ENCODE data around the gene TSHZ1.
"Not testable (repeated sequence)": the region's sequence is repeated elsewhere in the genome, so short reads cannot be mapped to it uniquely, and the experiment has no call there.

TSHZ1 gene

DNA sequence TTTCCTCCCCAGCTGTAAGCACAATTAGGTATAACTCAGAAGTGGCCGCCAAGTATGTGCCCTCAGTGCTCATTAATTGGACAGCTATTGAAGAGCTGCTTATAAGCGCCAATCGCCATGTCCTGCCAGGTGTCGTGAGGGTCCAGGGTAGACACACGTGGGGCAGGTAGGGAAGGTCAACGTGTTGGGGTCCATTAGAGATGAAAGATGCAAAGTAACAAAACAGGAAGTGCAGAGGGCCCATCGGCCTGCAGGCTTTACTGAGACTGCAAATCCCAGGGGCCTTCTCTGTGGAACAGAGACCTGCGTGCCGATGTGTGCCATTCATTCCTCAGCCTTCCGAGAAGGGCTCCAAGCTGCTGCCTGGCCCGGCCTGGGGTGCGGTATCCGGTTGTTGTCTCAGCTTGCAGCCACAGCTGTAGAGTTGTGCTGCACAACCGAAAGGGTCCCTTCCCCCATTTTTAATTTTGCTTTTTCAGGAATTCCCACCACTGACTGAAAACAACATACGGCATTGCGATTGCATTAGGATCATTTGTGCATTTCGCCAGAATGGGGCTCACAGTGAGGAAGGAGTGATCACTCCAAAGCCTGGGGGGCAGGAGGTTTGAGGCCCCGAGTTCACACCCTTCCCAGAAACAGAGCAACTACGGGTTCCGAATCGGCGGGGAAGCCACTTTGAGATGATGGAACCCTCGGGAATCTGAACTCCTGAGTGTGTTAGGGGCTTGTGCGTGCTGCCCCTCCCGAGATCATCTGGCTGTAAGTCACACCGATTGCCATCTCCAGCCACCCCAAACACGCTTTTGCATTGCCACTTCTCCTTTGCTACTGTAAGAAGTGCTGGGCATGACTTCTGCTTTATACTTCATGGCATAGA lies 94.3 kb downstream of the TSHZ1 start:
- H3K4me3 ChIP-seq (ENCODE audit: low read depth, low read length): no peak overlapping the region

DNA sequence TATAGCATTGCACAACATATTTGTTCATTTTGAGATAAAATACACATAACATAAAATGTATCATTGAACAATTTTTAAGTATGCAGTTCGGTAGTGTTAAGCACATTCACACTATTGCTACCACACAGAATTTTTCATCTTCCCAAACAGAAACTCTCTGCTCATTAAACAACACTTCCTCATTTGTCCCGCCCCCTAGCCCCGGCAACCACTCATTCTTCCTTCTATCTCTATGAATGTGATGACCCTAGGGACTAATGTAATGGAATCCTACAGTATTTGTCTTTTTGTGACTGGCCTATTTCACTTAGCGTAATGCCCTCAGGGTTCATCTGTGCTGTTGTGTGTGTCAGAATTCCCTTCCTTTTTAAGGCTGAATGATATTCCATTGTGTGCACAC lies 95.4 kb downstream of the TSHZ1 start:
- no peak overlapping the region for H3K4me3 ChIP-seq (ENCODE audit: low read depth, low read length)

DNA sequence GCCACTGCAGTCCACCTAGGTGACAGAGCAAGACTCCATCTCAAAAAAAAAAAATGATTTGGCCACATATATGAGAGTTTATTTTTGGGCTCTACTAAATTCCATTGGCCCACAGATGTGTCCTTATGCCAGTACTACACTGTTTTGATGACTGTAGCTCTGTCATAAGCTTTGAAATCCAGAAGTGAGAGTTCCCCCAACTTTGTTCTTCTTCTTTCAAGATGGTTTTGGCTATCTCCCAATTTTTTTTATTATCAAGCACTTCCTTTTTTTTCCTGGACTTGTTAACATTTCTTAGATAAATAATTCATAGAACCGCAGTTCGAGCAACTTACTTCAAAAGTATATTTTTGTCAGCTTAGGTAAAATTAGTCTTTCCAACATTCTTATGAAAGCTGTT lies 96.9 kb downstream of the TSHZ1 start:
- no peak overlapping the region for H3K4me3 ChIP-seq (ENCODE audit: low read depth, low read length)

DNA sequence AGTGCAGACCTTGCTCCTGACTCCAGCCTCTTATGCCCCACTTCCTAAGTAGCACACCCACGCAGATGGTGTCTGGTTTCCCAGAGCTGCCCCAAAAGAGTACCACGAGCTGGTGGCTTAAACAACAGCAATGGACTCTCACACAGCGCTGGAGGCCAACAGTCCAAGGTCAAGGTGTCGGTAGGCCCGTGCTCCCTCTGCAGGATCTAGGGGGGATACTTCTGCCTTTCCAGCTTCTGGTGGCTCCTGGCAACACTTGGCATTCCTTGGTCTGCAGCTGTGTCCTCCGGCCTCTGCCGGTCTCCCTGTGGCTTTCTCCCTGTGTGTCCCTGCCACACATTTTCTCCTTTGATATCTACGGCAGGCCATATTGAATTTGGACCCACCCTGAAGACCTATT lies 99.0 kb downstream of the TSHZ1 start:
- H3K4me3 ChIP-seq (ENCODE audit: low read depth, low read length): no peak overlapping the region

DNA sequence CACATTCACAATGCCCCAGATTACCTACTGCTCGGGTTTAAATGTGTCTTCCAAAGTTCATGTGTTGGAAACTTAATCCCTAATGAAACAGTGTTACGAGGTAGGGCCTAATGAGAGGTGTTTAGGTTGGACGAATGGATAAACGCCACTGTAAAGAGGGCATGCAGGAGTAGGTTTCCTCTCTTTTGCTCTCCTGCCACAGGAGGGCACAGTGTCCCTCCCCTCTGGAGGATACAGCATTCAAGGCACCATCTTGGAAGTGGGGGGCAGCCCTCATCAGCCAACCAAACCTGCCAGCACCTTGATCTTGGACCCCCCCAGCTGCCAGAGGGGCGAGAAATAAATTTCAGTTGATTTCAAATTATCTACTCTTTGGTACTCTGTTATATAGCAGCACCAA lies 103.5 kb downstream of the TSHZ1 start:
- no peak overlapping the region for H3K4me3 ChIP-seq (ENCODE audit: low read depth, low read length)

DNA sequence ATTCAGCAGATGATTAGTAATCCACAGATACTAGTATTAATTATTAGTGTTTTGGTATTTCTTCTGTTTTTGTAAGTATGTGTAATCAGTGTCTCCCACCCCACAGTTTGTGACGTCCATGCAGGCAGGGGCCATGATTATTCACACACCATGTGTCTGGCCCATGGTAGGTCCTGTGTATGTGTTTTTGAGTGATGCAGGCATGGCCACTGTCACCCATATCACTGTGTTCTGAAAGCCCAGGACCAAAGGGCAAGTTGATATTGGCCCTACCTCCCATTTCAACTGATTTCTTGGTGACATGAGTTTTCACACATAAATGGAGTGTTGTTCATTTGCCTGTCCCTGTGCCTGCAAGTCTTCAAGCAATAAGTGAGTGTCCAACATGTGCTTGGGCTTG lies 104.0 kb downstream of the TSHZ1 start:
- no peak overlapping the region for H3K4me3 ChIP-seq (ENCODE audit: low read depth, low read length)

DNA sequence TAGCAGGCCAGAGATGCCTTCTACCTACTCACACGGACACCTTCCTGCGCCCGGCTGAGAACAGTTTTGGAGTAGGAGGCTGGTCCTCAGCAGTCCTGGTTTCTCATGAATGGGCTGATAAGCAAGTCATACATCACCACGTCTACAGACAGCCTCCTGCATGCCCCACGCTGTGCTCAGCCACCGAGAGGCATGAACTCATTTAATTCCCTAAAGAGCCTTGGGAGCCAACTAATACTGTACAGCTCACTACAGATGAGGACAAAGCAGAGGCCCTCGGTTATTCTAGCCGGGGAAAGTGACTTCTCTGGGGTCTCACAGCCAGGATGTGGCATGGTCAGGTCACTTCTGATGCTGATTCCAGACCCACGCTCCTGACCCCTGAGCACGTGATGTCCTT lies 105.6 kb downstream of the TSHZ1 start:
- H3K4me3 ChIP-seq (ENCODE audit: low read depth, low read length): no peak overlapping the region

DNA sequence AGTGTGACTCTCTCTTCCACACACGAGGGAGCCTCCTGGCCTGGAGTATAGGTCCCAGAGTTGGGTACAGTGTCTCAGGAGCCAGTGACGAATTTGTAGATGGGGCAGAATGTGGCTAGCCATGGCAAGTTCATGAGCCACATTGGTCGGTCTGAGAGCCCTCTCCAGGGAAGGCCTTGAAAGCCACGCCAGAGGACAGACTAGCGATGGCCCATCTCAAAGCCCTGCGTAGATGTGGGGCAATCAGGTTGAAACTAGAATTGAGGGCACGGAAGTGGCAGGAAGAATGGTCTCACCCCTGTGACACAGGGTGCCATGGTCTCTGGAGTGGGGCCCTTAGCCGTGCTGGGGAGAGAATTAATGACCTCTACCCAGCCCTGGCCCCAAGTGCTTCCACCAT lies 106.2 kb downstream of the TSHZ1 start:
- no peak overlapping the region for H3K4me3 ChIP-seq (ENCODE audit: low read depth, low read length)

DNA sequence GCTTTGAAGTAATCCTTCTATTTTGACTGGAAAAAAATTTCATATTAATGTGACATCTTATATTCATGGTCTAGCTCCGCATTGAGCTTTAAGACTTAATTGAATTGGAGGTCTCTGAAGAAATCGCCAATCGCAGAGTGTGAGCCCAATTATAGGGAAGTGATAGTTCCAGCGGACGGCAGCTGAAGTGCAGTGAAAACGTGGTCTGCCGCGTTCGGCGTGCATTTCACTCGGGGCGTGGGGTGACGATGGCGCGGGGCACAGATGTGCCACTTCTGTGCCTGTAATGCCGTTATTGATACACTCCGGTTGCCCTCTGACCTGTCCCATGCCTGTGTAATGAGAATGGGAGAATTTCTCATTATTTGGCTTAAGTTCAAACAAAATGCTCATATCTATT lies 106.7 kb downstream of the TSHZ1 start:
- no peak overlapping the region for H3K4me3 ChIP-seq (ENCODE audit: low read depth, low read length)

DNA sequence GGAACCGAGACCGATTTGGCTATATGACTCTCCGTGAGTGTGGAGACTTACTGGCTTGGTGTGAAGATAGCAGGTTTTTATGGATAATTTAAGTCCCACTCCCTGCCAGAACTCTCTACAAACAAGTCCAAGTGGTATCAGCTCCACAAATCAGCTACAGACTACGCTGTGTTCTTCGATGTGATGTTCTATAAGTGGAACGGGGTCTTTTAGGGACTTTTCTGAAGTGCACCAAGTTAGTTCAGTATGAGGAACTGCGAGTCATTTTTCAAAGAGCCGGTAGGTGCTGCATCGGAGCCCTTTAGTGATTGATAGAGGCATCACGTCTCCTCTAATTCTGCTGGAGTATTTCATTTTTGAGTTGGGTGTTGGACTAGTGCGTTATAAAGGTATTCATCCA lies 107.1 kb downstream of the TSHZ1 start:
- no peak overlapping the region for H3K4me3 ChIP-seq (ENCODE audit: low read depth, low read length)

DNA sequence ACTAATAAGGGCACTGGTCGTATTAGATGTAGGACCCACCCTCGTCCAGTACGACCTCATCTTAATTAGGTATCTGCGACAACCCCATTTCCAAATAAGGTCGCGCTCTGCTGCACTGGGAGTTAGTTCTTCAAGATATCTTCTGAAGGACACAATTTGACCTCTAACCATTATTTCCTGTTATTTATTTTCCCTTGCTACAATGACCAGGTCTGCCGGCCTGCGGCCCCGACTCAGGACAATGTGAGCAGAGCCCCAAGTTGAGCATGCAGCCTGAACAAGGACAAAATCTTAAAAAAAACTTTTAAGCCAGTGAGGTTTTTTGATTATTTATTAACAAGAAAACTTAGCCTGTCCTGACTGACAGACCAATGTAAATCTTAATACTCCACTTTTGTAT lies 109.3 kb downstream of the TSHZ1 start:
- no peak overlapping the region for H3K4me3 ChIP-seq (ENCODE audit: low read depth, low read length)

DNA sequence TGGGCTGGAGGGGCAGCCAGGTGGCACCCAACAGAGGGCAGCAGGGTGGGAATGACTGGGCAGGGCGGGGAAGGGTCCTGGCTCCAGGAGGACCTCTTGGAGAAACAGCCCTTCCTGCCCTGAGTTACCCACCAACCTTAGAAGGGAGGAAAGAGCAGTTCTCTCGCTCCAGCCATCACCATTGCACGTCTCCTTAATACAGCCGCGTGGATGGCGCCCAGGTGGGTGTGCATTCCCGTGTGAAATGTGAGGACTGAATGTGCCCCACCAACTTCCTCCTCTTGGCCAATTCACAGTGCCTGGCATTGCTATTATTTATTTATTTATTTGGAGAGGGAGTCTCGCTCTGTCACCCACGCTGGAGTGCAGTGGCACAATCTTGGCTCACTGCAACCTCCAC lies 109.9 kb downstream of the TSHZ1 start:
- no peak overlapping the region for H3K4me3 ChIP-seq (ENCODE audit: low read depth, low read length)

DNA sequence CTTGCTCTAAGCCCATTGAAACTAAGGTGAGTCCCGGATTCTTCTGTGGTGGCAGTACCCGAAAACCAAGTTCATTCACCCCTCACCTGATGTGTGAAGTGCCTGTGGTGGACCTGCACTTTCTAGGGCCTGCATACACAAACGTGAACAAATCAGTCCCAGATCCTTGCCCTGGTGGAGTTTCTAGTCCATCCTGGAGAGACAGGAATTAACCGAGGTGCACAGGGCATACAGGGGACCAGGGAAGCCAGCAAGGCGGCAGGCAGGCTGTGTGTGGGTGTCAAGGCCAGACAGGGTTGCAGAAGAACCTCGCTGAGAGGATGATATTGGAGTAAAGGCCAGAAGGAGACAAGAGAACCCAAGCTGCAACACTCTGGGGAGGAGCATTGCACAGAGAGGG lies 110.8 kb downstream of the TSHZ1 start:
- H3K4me3 ChIP-seq (ENCODE audit: low read depth, low read length): no peak overlapping the region

DNA sequence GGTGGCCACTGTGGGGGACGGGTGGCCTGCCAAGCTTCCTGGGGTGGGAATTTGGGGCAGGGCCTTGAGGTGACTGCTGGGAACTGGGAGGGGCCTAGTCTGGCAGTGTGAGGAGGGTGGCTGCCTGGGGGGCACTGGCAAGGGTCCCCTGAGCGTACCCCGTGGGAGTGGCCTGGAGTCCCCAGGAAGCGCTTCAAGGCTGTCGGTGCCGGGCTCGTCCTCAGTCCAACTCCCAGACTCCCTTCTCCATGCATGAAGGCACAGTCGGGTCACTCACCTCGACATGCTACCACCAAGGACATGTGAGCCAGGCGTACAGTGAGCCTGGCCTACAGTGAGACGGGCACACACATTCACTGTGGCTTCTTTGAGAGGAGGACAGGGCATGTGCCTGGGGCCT lies 111.6 kb downstream of the TSHZ1 start:
- H3K4me3 ChIP-seq (ENCODE audit: low read depth, low read length): no peak overlapping the region

DNA sequence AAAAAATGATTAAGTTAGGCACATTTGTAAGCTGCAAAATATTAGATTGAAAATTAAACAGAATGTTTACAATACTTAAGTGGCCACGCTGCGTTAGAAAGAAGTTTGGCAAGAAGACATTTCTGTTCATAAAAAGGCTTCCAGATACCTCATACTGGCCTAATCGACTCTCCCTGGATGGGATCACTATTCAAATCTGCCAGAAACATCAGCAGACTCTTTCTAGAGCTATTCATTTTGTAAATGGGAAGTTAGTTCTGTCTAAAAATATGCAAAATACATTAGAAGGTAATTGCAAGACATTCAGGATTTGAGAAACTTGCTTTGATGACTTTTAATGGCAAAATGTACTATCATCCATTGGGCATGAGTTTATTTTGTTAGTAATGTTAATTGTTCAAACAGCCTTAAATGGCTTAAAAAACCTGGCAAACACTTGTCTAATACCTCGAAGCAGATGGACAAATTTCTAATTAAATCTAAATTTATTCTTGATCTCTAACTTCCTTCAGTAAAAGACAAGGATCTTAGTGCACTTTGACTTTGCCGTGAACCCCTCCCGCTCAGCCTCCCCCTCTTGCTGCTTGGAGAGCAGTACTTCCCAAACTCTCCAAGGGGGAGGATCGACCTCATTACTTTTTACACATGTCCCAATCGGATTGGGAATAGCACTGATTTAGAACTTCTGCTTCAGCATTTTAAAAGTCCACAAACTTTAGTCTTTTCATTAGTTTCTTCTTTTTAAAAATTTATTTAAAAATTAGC lies 113.4 kb downstream of the TSHZ1 start:
- H3K4me3 ChIP-seq (ENCODE audit: low read depth, low read length): no peak overlapping the region

DNA sequence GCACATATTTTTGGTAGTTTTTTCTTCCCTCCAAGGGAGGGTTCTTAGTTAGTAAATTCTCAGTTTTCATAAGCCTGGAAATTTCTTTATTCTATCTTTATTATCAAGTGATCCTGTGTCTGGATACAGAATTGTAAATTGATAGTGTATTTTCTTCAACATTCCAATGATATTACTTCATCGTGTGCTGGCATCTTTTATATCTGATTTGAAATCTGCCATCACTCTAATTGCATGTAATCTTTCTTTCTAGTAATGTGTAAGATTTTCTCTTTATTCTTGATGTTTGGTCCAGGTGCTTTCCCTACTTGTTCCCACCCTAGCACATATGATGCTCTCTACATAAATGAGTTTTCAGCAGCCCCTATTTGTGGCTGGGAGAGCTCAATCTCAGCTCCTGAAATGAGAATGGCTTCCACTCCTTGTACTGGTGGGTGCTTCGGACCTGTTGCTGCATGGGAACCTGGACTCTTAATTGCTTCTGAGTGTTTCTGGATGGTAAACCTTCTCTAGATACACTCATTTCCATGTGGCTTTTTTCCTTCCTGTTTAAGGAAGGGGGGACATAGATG lies 114.2 kb downstream of the TSHZ1 start:
- H3K4me3 ChIP-seq (ENCODE audit: low read depth, low read length): no peak overlapping the region

DNA sequence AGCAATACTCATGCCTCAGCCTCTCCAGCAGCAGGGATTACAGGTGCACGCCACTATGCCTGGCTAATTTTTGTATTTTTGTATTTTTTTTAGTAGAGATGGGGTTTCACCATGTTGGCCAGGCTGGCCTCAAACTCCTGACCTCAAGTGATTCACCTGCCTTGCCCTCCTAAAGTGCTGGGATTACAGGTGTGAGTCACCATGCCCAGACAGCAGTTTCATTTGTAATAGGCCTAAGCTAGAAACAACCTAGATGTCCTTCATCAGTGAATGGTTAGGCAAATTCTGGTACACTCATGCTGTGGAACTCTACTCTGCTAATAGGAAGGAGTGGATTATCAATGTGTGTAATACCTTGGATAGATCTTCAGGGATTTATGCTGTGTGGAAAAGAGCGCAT lies 119.2 kb downstream of the TSHZ1 start:
- H3K4me3 ChIP-seq (ENCODE audit: low read depth, low read length): not testable (repeated sequence)

DNA sequence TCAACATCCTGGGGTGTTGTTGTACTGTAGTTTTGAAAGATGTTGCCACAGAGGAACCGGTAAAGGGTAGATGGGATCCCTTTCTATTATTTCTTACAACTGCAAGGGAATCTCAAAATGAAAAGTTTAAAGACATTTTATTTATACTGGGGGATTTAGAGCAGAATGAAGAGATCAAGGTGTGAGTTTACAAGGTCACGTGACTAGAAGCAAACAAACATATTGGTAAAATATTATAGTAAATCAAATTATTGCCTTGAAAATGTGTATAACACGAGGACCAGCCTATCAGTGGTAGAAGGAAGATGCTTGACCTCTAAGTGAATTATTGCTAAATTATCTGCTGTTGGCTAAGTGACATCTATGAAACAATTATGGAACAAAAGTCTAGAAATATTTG lies 119.7 kb downstream of the TSHZ1 start:
- H3K4me3 ChIP-seq (ENCODE audit: low read depth, low read length): no peak overlapping the region

DNA sequence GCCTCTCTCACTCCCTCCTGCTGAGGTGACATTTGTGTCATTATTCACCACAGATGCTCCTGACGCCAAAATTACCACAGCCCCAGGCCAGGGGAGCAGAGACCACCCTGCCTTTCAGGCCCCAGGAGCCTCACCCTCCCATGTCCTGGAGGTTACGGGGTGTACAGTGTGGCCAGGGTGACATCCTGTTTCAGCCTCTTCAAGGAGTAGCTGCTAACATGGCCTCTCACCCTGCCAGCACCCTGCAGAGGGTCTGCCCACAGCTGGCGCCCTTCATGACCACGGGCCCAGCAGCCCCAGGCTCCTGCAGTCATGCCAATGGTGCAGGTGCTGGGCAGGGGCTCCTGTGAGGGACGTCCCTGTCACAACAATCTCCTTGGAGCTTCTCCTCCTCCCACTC lies 124.3 kb downstream of the TSHZ1 start:
- no peak overlapping the region for H3K4me3 ChIP-seq (ENCODE audit: low read depth, low read length)

DNA sequence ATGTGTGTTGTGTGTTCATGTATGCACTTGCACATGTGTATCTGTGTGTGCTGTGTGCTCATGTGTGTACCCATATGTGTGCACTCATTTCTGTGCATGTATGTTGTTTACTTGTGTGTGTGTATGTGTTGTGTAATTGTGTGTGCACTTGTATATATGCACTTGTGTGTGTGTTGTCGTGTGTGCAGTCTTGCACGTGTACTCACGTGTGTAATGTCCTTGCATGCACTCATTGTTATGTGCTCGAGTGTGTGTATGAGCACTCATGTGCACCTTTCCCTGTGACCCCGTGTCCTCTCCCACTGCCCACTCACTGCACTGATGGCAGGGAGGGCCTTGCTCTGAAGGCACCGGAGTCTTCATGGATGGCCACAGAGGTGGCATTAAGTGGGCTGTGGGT lies 124.9 kb downstream of the TSHZ1 start:
- no peak overlapping the region for H3K4me3 ChIP-seq (ENCODE audit: low read depth, low read length)

DNA sequence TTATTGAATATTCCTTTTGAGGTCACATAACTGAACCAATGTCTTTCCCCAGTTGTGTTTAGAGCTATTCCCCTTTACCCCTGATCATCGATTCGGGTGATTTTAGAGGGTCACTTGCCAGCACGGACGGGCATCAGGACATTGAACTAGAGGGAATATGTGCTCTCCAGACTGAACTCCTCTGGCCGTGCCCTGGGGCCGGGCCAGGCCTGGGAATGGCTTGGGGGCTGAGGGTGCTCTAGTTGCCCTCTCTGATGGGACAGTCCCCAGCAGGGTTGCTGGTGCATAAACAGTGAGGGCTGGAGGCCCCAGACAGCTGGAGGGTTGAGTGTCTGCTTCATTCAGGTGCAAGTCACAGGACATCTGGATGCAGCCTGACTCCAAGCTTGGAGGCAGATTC lies 126.2 kb downstream of the TSHZ1 start:
- no peak overlapping the region for H3K4me3 ChIP-seq (ENCODE audit: low read depth, low read length)

DNA sequence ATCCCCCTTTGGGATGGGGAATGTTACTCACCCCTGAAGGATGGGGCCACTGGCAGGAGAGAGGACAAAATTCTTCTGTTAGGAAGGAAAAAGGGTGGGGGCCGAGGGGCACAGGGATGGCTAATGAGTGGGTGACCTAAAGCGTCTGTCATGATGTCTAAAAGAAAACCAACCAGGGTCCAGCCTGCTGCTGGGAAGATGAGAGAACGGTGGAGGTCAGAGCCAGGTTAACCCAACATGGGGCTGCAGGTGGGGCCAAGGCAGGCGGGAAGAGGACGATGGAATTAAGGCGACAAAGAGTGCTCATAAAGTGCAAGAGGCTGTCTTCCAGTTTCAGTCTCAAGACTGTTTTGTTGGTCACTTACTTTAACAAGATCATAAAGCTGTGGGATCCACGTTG lies 126.8 kb downstream of the TSHZ1 start:
- no peak overlapping the region for H3K4me3 ChIP-seq (ENCODE audit: low read depth, low read length)

Data from iPS-11a (cell line).